ENCODE data around the gene PLSCR1. TPM values are rescaled to one million over a fixed set of nuclear protein-coding genes. Genes with fewer than 3 reads are reported as not detected.
A peak's percentile ranks its signal among the peaks of the same experiment; 100 is the strongest.
"Not testable (repeated sequence)": the region's sequence is repeated elsewhere in the genome, so short reads cannot be mapped to it uniquely, and the experiment has no call there.

Gene PLSCR1
- polyA plus RNA-seq, 4 donors: 79.8 to 87.7 (median 85.3) TPM

DNA sequence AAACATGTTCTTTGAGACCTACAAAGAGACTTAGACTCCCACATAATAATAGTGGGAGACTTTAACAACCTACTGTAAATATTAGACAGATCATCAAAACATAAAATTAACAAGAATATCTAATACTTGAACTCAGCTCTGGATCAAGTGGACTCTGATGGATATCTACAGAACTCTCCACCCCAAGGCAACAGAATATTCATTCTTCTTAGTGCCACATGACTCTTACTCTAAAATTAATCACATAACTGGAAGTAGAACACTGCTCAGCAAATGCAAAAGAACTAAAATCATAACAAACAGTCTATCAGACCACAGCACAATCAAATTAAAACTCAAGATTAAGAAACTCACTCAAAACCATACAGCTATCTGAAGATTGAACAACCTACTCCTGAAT lies 59.1 kb downstream of the PLSCR1 start:
- no peak for DNase-seq (ENCODE audit: low read depth in 4 of 4, low spot score in 3 of 4)

DNA sequence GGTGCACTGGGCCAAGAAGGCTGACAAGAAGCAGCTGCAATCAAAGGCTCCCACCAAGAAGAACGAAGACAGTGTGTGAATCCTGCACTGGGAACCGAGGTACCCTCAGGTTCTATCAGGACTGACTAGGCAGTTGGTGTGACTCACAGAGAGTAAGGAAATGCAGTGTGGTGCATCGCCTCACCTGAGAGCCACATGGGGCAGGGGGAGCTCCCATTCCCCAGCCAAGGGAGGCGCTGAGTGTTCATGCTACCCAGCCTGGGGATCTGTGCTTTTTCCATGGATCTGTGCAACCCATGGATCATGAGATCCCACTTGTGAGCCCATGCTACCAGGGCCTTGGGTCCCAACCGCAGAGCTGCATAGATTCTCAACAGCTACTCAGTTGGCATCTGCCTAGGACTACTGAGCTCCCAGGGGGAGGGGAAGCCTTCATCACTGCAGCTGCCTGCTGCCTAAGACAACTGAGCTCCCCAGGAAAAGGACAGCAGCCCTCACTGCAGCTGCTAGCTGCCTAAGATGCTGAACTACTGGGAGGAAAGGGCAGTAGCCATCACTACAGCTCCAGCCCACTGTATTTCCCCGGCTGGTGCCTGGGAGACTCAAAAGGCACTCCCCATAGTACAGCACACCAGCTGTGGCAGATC lies 68.2 kb downstream of the PLSCR1 start:
- peak in 2 of 4 donors; percentile 9 to 16 for DNase-seq (ENCODE audit: low read depth in 4 of 4, low spot score in 3 of 4)

DNA sequence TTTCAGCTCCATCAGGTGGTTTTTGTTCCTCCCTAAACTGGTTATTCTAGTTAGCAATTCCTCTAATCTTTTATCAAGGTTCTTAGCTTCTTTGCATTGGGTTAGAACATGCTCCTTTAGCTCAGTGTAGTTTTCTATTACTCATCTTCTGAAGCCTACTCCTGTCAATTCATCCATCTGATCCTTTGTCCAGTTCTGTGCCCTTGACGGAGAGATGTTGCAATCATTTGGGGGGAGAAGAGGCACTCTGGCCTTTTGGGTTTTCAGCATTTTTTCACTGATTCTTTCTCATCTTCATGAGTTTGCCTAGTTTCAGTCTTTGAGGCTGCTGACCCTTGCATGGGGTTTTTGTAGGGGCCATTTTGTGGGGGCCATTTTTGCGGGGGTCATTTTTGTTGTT lies 69.4 kb downstream of the PLSCR1 start:
- not testable (repeated sequence) for DNase-seq (ENCODE audit: low read depth in 4 of 4, low spot score in 3 of 4)

DNA sequence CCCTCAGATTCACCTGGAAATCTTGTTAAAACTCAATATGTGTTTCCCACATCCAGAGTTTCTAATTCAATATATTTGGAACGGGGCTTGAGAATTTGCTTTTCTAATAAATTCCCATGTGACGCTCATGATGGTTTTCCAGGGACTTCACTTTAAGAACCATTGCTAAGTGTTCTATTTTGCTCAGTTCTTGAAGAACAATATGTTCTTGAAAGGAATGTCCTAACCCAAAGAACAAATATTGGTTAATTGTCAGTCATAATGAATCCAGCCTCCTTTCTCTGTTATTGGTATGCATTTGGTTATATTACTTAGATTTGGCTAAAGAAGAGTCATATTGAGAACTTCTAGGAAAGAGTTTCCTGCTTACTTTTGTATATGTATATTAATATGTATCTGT lies 70.7 kb downstream of the PLSCR1 start:
- DNase-seq (ENCODE audit: low read depth in 4 of 4, low spot score in 3 of 4): no peak

DNA sequence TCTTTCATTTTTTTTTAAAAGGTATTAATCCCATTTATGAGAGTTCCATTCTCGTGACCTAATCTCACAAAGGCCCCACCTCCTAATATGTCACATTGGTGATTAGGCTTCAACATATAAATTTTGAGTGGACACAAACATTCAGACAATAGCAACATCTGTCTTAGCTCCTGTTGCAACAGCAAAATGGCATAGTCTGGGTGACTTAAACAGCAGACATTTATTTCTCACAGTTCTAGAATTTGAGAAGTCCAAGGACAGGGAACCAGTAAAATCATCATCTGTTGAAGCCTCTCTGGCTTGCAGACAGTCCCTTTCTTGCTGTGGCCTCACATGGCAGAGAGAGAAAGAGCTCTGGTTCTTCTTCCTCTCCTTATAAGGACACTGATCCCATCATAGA lies 71.8 kb downstream of the PLSCR1 start:
- no peak for DNase-seq (ENCODE audit: low read depth in 4 of 4, low spot score in 3 of 4)

DNA sequence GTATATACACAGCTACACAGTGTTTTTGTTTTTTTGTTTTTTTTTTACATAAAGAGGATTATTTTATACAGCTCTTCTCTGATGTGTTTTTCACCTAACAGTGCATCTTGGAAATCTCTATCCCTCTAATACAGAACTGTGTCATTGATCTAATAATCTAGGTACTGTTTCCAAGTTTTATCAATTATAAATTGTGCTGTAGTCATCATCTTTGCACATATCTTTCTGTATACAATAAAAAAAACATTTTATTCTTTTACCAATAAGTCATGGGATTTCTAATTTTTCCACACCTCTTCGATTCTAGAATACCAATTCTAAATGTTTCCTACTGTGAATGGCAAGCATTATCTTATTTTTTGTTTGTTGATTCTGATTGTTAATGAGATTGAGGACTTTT lies 73.4 kb downstream of the PLSCR1 start:
- no peak for DNase-seq (ENCODE audit: low read depth in 4 of 4, low spot score in 3 of 4)

DNA sequence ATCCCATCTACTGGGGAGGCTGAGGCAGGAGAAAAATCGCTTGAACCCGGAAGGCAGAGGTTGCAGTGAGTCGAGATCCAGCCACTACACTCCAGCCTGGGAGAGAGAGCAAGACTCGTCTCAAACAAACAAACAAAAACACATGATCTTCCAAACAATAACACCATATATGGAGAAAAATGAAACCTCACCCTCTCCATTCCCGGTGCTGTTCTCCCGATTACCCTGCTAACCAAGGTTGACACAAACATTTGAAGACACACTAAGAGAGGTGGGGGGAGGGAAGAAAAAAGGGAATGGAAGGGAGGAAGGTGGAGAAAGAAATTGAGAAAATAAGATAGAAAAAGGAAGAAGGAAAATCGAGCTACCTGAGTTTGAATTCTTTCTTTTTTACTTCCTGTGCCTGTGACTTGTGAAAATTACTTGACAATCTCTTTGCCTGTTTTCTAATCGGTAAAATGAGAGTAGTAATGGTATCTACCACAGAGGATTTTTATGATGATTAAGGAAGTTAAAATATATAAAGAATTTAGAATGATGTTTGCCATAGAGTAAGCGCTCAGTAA lies 73.9 kb downstream of the PLSCR1 start:
- DNase-seq (ENCODE audit: low read depth in 4 of 4, low spot score in 3 of 4): no peak

DNA sequence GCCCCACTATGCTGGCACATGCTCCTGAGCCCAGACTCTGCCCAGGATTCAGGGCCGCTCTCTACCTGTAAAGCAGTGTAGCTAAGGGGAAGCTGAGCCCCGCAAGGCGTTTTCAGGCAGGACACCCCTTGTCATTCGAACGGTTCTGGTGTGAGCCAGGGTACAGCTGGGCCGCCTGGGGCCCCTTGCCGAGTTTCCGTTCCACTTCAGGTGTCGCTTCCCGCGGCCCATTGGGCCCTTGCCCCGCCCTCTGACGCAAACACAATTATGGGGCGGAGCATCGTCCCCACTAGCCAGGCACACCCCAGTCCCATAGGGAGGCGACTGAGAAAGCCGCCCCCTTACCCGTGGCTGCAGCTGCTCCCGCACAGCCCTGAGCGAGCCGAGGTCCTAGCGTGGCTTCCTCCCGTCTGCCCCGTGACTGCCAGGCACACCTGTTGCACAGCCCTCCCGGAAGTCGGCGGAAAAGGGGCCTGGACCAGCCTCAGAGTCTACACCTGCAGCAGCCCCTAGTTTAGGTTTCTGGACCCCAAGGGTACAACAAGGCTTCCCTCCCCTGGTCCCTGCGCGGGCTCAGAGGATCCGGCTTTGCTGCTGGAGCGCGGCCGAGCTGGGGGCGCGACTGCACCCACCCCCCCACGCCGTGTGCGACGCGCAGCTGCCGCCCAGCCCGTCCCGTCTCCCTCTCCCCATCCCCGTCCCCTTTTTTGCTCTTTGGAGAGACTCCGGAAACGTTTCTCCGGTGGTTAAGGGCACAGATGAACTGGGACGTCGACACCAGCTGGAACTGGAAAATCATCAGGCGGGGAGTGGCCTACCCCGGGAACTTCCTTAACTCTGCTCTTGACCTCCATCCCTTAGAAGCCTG lies 75.0 kb downstream of the PLSCR1 start, which contains the start of gene PLSCR2:
TSS of gene PLSCR2 (minus strand) at position 412 of the 868 bp plus-strand sequence. CDS start 9,657 bp downstream, outside the sequence.
- peak in 3 of 4 donors; percentile 44 to 59 (median 52) for DNase-seq (ENCODE audit: low read depth in 4 of 4, low spot score in 3 of 4)

DNA sequence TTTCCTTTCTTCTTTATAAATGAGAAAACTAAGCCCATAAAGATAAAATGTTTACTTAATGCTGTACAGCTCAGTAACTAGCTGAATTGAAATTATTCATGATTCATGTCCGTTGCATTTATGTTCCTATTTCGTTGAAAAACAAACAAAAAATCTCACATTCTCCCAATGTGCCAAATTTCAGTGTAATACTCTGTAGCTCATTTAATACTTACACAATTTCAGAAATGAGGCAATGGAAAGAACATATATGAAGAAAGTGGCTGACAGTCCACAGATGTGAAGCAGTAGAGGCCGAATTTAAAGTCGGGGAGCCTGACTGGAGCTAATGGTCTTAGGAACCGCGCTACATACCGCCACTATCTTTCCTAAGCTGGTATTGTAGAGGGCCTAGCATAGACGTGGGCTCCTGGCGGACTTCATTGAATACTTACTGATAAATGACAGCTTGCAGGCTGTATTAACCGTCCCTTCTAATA lies 75.7 kb downstream of the PLSCR1 start:
- DNase-seq (ENCODE audit: low read depth in 4 of 4, low spot score in 3 of 4): no peak

DNA sequence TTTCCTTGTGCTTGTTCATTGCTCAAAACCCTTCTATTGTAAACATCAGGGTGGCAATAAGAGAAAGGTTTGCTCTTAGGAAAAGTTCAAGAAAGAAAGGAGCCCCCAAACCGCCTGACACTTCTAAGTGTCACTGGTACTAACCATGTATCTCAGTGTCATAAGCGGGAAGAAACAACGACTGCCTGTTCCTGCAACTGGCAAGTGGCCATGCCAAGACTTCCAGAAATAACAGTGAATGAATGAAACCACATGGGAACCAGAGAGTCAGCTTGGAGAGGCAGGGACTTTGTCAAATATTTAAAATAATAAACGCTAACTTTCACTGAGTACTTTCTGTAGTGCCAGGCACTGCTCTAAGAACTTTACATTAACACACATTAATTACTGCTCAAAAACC lies 76.2 kb downstream of the PLSCR1 start:
- no peak for DNase-seq (ENCODE audit: low read depth in 4 of 4, low spot score in 3 of 4)

DNA sequence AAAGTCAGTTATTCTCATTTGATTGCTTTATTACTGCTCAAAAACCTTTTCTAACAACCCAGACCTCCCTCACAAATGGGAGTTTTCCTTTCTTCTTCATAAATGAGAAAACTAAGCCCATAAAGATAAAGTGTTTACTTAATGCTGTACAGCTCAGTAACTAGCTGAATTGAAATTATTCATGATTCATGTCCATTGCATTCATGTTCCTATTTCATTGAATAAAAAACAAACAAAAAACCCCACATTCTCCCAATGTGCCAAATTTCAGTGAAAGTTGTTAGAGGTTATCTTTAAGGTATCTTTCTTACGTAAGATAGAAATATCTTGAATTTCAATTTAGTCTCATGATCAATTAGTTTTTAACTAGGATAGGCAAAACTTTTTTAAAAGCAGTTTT lies 77.8 kb downstream of the PLSCR1 start:
- no peak for DNase-seq (ENCODE audit: low read depth in 4 of 4, low spot score in 3 of 4)

DNA sequence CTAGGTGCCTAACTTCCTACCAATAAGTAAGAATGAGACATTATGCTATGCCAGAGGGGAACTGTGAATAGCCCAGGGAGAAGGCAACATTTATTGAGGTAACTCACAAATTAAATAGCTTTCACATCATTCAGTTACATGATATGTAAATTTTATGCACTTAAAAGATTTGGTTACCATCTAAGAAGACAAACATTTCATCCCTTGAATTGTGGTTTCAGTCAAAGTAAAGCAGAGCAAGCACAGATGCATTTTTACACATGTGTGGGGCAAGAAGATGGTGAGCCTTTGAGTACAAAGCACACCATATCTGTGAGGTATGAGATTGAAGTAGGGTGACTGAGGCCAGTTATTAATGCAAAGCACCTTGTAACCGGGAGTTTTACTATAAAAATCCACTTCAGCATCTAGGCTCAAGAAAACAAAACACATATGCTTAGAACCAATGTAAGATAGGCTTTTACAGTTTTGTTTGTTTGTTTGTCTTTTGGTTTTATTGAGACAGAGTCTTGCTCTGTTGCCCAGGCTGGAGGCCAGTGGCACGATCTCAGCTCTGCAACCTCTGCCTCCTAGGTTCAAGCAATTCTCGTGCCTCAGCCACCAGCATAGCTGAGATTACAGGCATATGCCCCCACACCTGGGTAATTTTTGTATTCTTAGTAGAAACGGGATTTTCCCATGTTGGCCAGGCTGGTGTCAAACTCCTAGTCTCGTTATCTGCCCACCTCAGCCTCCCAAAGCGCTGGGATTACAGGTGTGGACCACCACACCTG lies 78.5 kb downstream of the PLSCR1 start:
- DNase-seq (ENCODE audit: low read depth in 4 of 4, low spot score in 3 of 4): no peak

Other genes with a start within 250 kb of the PLSCR1 start
- gene PLSCR2, start 75.0 kb downstream of the PLSCR1 start, polyA plus RNA-seq (ENCODE audit: insufficient read length in 4 of 4): 1 to 10 TPM in 2 of 4 donors, under 1 TPM in 2; 0.61 to 1.5 (median 0.96) TPM
- not detected for gene PLSCR5, start 60.7 kb upstream of the PLSCR1 start, polyA plus RNA-seq (ENCODE audit: insufficient read length in 4 of 4)